Vagina (tissue), 2 donors: ENCODE data around the gene NOB1. TPM values are rescaled to one million over a fixed set of nuclear protein-coding genes. Genes with fewer than 3 reads are reported as not detected.

Source experiments
- DNase-seq, 2 donors: peaks; one replicate each; pipeline ENCODE4 v3.0.0-alpha.2; 2017; ENCODE audit errors: extremely low spot score in 2 of 2
- H3K27ac ChIP-seq: fragments of 200-600 bp; sonication (generic); one replicate; pipeline ENCODE4 v1.5.1; 2019
- H3K27me3 ChIP-seq: fragments of 200-600 bp; sonication (generic); one replicate; pipeline ENCODE4 v1.5.1; 2019
- H3K36me3 ChIP-seq, 2 donors: fragments of 200-600 bp; sonication (generic); one replicate each; pipeline ENCODE4 v1.5.1; 2017 to 2019
- H3K4me1 ChIP-seq: fragments of 200-600 bp; sonication (generic); one replicate; pipeline ENCODE4 v1.5.1; 2019
- H3K4me3 ChIP-seq, 2 donors: fragments of 200-600 bp; sonication (generic); 1 replicate in 1 of 2; 2 replicates in 1 of 2; pipeline ENCODE4 v1.5.1; 2016 to 2019
- H3K9me3 ChIP-seq: fragments of 200-600 bp; sonication (generic); one replicate; pipeline ENCODE4 v1.5.1; 2019
- POLR2A ChIP-seq, 2 donors: fragments of 450-650 bp; IDR thresholded peaks; one replicate each; pipeline ENCODE4 v1.6.1; 2017; ENCODE audit warnings: antibody characterized with exemption in 2 of 2, mild to moderate bottlenecking in 2 of 2, moderate library complexity in 2 of 2
- POLR2AphosphoS5 ChIP-seq, 2 donors: sonication (generic); formaldehyde crosslinking; IDR thresholded peaks; one replicate each; pipeline ENCODE4 v1.9.0; 2017; ENCODE audit warnings: antibody characterized with exemption in 2 of 2, mild to moderate bottlenecking in 2 of 2, low read depth in 1 of 2; ENCODE audit not compliant: insufficient read depth in 1 of 2
- intact Hi-C: fragments of 100-400 bp; cut with DNase I; formaldehyde crosslinking; loops from one replicate; pipeline ENCODE4 v1.15.1; 2023
- total RNA-seq: library from RNA; depleted of rRNA; stranded (reverse); fragments of >200 nt; gene quantifications from one replicate; pipeline ENCODE4 v1.2.3, GENCODE V29; 2016
- TF ChIP-seq, protein P1 (sequence below), 3 experiments: fragments of 450-650 bp in 2 of 3; fragments of 200-600 bp in 1 of 3; sonication (generic) in 1 of 3; IDR thresholded peaks; one replicate each; pipeline ENCODE4 v1.5.1; 2017 to 2019; ENCODE audit warnings: antibody characterized with exemption in 3 of 3, mild to moderate bottlenecking in 2 of 3, moderate library complexity in 2 of 3

The NOB1 gene
- total RNA-seq = 67.0 TPM

DNA sequence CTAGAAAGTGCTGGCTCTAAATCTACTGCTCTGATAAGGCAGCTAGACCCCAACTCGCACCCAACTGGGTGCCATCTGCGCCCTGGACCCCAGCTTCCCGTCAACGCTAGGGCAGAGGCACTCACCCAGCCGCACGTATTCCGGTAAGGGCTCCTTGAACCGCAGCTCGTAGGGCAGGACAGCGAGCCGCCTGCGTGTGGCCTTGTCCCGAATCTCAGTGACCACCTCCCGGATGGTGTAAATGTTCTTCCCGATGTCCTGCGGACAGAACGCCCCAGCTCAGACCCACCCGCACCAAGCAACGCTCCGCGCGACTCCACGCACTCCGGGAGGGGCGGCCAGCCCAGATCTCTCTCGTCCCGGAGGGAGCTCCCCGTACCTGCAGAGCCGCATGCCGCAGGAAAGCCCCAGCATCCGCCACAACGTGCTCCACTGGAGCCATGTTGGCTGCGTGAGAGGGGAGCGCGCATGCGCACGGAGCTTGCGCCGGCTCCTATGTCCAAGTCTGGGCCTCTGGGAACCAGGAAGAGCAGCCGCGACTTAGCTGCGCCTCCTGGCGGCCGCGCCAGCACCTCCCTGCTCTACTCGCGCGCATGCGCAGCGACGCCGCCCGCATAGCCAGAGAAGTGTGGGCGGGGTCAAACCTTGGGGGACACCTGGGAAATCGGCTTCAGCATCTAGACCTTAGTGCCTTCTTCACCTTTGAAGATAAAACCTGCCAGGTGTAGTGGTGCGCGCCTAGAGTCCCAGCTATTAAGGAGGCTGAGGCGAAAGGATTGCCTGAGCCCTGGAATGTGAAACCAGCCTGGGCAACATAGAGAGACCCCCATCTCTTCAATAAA, at the start of gene NOB1:
NOB1 (minus strand) TSS at position 458 of the 842 bp plus-strand sequence; CDS start at position 442, 16 bp downstream.
- H3K4me3 ChIP-seq = peak within 1 kb of the TSS; percentile 90 to 96
- peak; percentile 95 to 98 for DNase-seq
- intact Hi-C loops = loop anchor here (2.0 to 5.0 kb wide), 2 partner anchors 44 to 357 kb away; no protein-coding TSS in a partner anchor
- H3K36me3 ChIP-seq = peaks cover 0 to 24% of the 10 kb centered on the region in 2 donors
- no peaks in the 10 kb centered on the region for H3K27me3 ChIP-seq
- TF ChIP-seq POLR2AphosphoS5 (IDR thresholded peaks at IDR 0.05; ENCODE audit: insufficient read depth in 1 of 2, low read depth in 1 of 2) = peak; percentile 86 to 89
- TF ChIP-seq, protein P1, sequence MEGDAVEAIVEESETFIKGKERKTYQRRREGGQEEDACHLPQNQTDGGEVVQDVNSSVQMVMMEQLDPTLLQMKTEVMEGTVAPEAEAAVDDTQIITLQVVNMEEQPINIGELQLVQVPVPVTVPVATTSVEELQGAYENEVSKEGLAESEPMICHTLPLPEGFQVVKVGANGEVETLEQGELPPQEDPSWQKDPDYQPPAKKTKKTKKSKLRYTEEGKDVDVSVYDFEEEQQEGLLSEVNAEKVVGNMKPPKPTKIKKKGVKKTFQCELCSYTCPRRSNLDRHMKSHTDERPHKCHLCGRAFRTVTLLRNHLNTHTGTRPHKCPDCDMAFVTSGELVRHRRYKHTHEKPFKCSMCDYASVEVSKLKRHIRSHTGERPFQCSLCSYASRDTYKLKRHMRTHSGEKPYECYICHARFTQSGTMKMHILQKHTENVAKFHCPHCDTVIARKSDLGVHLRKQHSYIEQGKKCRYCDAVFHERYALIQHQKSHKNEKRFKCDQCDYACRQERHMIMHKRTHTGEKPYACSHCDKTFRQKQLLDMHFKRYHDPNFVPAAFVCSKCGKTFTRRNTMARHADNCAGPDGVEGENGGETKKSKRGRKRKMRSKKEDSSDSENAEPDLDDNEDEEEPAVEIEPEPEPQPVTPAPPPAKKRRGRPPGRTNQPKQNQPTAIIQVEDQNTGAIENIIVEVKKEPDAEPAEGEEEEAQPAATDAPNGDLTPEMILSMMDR (IDR thresholded peaks at IDR 0.05) = peak; percentile 96 to 99 (median 97)
- no peak for TF ChIP-seq POLR2A (IDR thresholded peaks at IDR 0.05)
- peaks cover 23% of the 10 kb centered on the region for H3K4me1 ChIP-seq
- peak within 1 kb of the TSS; percentile 71 for H3K27ac ChIP-seq
- H3K9me3 ChIP-seq = no peaks in the 10 kb centered on the region

DNA sequence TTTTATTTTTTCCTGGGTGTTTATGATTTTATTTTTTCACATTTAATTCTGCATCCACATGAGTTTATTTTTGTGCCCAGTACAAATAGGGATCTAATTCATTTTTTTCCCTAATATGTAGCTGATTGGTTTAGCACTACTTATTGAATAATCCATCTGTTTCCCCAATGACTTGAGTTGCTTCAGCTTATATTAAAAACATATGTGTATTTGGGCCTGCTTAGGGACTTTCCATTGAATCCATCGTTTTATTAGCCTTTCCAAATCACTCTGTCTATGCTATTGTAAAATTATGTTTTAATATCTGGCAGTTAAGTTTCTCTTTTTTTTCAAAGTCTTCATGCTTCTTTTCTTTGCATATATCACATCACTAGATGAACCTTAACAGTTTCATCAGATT, 49.6 kb upstream of the NOB1 start:
- Histone ChIP-seq H3K27me3 (no peaks in the 10 kb centered on the region), H3K4me1 (no peaks in the 10 kb centered on the region), H3K27ac (peak overlapping the region; percentile 9), H3K9me3 (no peaks in the 10 kb centered on the region), H3K4me3 (no peak overlapping the region), H3K36me3 (peaks cover 0 to 7% of the 10 kb centered on the region in 2 donors)
- intact Hi-C loops = no loop called here
- DNase-seq = no peak
- TF ChIP-seq, protein P1 (IDR thresholded peaks at IDR 0.05) = no peak
- no peak for TF ChIP-seq POLR2A (IDR thresholded peaks at IDR 0.05)
- no peak for TF ChIP-seq POLR2AphosphoS5 (IDR thresholded peaks at IDR 0.05; ENCODE audit: insufficient read depth in 1 of 2, low read depth in 1 of 2)

DNA sequence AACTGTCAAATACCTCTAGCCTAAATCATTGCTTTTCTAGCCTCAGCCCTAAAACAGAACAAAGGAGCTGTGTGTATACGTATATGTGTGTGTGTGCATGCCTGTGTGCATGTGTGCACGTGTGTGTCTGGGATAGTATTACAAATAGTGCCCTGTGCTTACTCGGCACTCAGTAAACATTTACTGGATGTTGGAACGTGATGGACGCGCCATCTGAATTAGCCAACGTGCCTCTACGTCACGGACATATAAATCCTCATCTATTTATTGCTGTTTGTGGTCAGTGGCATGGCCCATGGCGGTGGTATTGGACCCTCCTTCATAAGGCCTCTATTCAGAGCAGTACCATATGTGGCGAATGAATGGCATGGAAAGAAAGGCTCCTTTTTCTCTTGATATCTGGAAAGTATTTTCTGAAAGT, 44.9 kb upstream of the NOB1 start:
- no peak overlapping the region for H3K27ac ChIP-seq
- H3K36me3 ChIP-seq = peaks cover 0 to 12% of the 10 kb centered on the region in 2 donors
- H3K4me3 ChIP-seq = no peak overlapping the region
- DNase-seq = no peak
- TF ChIP-seq POLR2AphosphoS5 (IDR thresholded peaks at IDR 0.05; ENCODE audit: insufficient read depth in 1 of 2, low read depth in 1 of 2) (no peak), POLR2A (IDR thresholded peaks at IDR 0.05) (no peak)
- TF ChIP-seq, protein P1 (IDR thresholded peaks at IDR 0.05) = no peak
- H3K4me1 ChIP-seq = no peaks in the 10 kb centered on the region
- H3K9me3 ChIP-seq = no peaks in the 10 kb centered on the region
- no peaks in the 10 kb centered on the region for H3K27me3 ChIP-seq
- intact Hi-C loops = loop anchor here (2.0 kb wide), 1 partner anchor 131 kb away; no protein-coding TSS in a partner anchor

DNA sequence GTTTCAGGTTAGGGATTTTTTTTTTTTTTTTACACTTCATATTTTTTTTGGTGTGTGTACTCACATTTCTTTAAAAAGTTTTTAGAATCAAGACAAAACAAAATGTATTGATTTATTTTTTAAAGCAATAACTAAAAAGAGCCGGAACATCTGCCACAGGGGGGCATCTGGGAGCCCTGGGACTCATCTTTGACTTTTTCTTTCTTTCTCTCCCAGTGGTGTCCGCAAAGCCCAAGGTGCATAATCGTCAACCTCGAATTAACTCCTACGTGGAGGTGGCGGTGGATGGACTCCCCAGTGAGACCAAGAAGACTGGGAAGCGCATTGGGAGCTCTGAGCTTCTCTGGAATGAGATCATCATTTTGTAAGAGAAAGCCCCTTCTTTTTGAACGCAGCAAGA, 43.7 kb upstream of the NOB1 start:
- Histone ChIP-seq H3K4me3 (no peak overlapping the region), H3K27me3 (no peaks in the 10 kb centered on the region), H3K4me1 (no peaks in the 10 kb centered on the region), H3K27ac (no peak overlapping the region), H3K36me3 (peaks cover 0 to 12% of the 10 kb centered on the region in 2 donors), H3K9me3 (no peaks in the 10 kb centered on the region)
- TF ChIP-seq POLR2A (IDR thresholded peaks at IDR 0.05) = no peak
- TF ChIP-seq, protein P1 (IDR thresholded peaks at IDR 0.05) = no peak
- no peak for TF ChIP-seq POLR2AphosphoS5 (IDR thresholded peaks at IDR 0.05; ENCODE audit: insufficient read depth in 1 of 2, low read depth in 1 of 2)
- DNase-seq = no peak
- intact Hi-C loops = loop anchor here (2.0 kb wide), 1 partner anchor 132 kb away; no protein-coding TSS in a partner anchor
